ENCODE results near the gene FERMT2.

The FERMT2 gene

GRCh38 chr14:52883658-52884057 lies 67.2 kb downstream of the FERMT2 start:
- no peak for TF ChIP-seq CTCF (conservative IDR thresholded peaks at IDR 0.05; ENCODE audit: low read length)
- TF ChIP-seq EZH2phosphoT487 (IDR thresholded peaks at IDR 0.05; ENCODE audit: borderline replicate concordance): no peak
- H3K79me2 ChIP-seq (ENCODE audit: insufficient read depth, low read length): no peaks in the 10 kb centered on the region
- H3K36me3 ChIP-seq (ENCODE audit: insufficient read depth, low read length): no peaks in the 10 kb centered on the region
- H2AFZ ChIP-seq (ENCODE audit: low read length): no peak overlapping the region
- no peak overlapping the region for H3K9ac ChIP-seq (ENCODE audit: low read depth, low read length, poor library complexity, severe bottlenecking)
- no peaks in the 10 kb centered on the region for H3K9me3 ChIP-seq (ENCODE audit: insufficient read depth, low read depth, low read length)
- no peaks in the 10 kb centered on the region for H3K27me3 ChIP-seq (ENCODE audit: insufficient read depth, low read length, poor library complexity, severe bottlenecking)
- H3K4me1 ChIP-seq (ENCODE audit: insufficient read depth, low read length, poor library complexity, severe bottlenecking): peaks cover 5% of the 10 kb centered on the region
- H3K4me3 ChIP-seq (ENCODE audit: low read length, poor library complexity, severe bottlenecking): no peak overlapping the region
- no peaks in the 10 kb centered on the region for H3F3A ChIP-seq (ENCODE audit: low read depth)
- no peaks in the 10 kb centered on the region for H4K20me1 ChIP-seq (ENCODE audit: insufficient read depth, low read length, poor library complexity, severe bottlenecking)
- H3K4me2 ChIP-seq (ENCODE audit: low read depth, low read length, poor library complexity, severe bottlenecking): no peak overlapping the region
- H3K9me2 ChIP-seq (replicated peaks; ENCODE audit: low read depth, low read length): no peaks in the 10 kb centered on the region

- H3K36me3 ChIP-seq (ENCODE audit: insufficient read depth, low read length): no peaks in the 10 kb centered on the region
Measured at GRCh38 chr14:52882824-52883223, 68.0 kb downstream of the FERMT2 start.

GRCh38 chr14:52879958-52880357 lies 70.9 kb downstream of the FERMT2 start:
- Histone ChIP-seq H3K4me3 (ENCODE audit: low read length, poor library complexity, severe bottlenecking) (no peak overlapping the region), H2AFZ (ENCODE audit: low read length) (no peak overlapping the region), H3K9ac (ENCODE audit: low read depth, low read length, poor library complexity, severe bottlenecking) (no peak overlapping the region), H3K79me2 (ENCODE audit: insufficient read depth, low read length) (no peaks in the 10 kb centered on the region), H4K20me1 (ENCODE audit: insufficient read depth, low read length, poor library complexity, severe bottlenecking) (no peaks in the 10 kb centered on the region), H3F3A (ENCODE audit: low read depth) (no peaks in the 10 kb centered on the region), H3K27me3 (ENCODE audit: insufficient read depth, low read length, poor library complexity, severe bottlenecking) (no peaks in the 10 kb centered on the region), H3K9me2 (replicated peaks; ENCODE audit: low read depth, low read length) (no peaks in the 10 kb centered on the region), H3K4me1 (ENCODE audit: insufficient read depth, low read length, poor library complexity, severe bottlenecking) (no peaks in the 10 kb centered on the region), H3K9me3 (ENCODE audit: insufficient read depth, low read depth, low read length) (no peaks in the 10 kb centered on the region), H3K36me3 (ENCODE audit: insufficient read depth, low read length) (no peaks in the 10 kb centered on the region), H3K4me2 (ENCODE audit: low read depth, low read length, poor library complexity, severe bottlenecking) (no peak overlapping the region)
- TF ChIP-seq CTCF (conservative IDR thresholded peaks at IDR 0.05; ENCODE audit: low read length): no peak
- no peak for TF ChIP-seq EZH2phosphoT487 (IDR thresholded peaks at IDR 0.05; ENCODE audit: borderline replicate concordance)

More at GRCh38 chr14:52882824-52883223, 68.0 kb downstream of the FERMT2 start:
- Histone ChIP-seq H3K9me3 (ENCODE audit: insufficient read depth, low read depth, low read length) (no peaks in the 10 kb centered on the region), H3K79me2 (ENCODE audit: insufficient read depth, low read length) (no peaks in the 10 kb centered on the region), H3K4me2 (ENCODE audit: low read depth, low read length, poor library complexity, severe bottlenecking) (no peak overlapping the region), H3K9me2 (replicated peaks; ENCODE audit: low read depth, low read length) (no peaks in the 10 kb centered on the region), H2AFZ (ENCODE audit: low read length) (no peak overlapping the region), H3K27me3 (ENCODE audit: insufficient read depth, low read length, poor library complexity, severe bottlenecking) (no peaks in the 10 kb centered on the region), H3F3A (ENCODE audit: low read depth) (no peaks in the 10 kb centered on the region), H3K4me3 (ENCODE audit: low read length, poor library complexity, severe bottlenecking) (no peak overlapping the region), H3K4me1 (ENCODE audit: insufficient read depth, low read length, poor library complexity, severe bottlenecking) (no peaks in the 10 kb centered on the region), H4K20me1 (ENCODE audit: insufficient read depth, low read length, poor library complexity, severe bottlenecking) (no peaks in the 10 kb centered on the region), H3K9ac (ENCODE audit: low read depth, low read length, poor library complexity, severe bottlenecking) (no peak overlapping the region)
- TF ChIP-seq EZH2phosphoT487 (IDR thresholded peaks at IDR 0.05; ENCODE audit: borderline replicate concordance) (no peak), CTCF (conservative IDR thresholded peaks at IDR 0.05; ENCODE audit: low read length) (no peak)
